Measurements from ENCODE around the gene FICD. TPM values are rescaled to one million over a fixed set of nuclear protein-coding genes. Genes with fewer than 3 reads are reported as not detected.

Gene FICD
- total and polyA plus RNA-seq, 4 donors: 0.63 to 14.5 (median 5.1) TPM

GRCh38 chr12:108511633-108512540, 3.2 kb upstream of the FICD start:
- peak; percentile 74 to 85 for DNase-seq
- no peak for ATAC-seq (ENCODE audit: low FRiP score)
- no peak overlapping the region for H3K4me3 ChIP-seq (ENCODE audit: low read length in 2 of 2)
- intact Hi-C loops (cut with DNase I): loop anchor here (2.0 to 5.0 kb wide), 4 partner anchors 210 to 520 kb away; no protein-coding TSS in a partner anchor
- H3K9me3 ChIP-seq (ENCODE audit: control insufficient read depth, low read length): no peaks in the 10 kb centered on the region
- WGBS, 2 donors: 12% methylated on average over 15 of the region's 15 CpGs
- no peaks in the 10 kb centered on the region for H3K4me1 ChIP-seq (ENCODE audit: control insufficient read depth in 1 of 2, insufficient read depth in 2 of 2, low read length in 2 of 2)
- H3K27me3 ChIP-seq (ENCODE audit: control insufficient read depth in 1 of 2, insufficient read depth in 2 of 2, low read length in 1 of 2): no peaks in the 10 kb centered on the region
- H3K27ac ChIP-seq (ENCODE audit: low read depth in 1 of 2, low read length in 2 of 2): no peak overlapping the region
- H3K36me3 ChIP-seq (ENCODE audit: control insufficient read depth in 1 of 2, insufficient read depth in 2 of 2, low read length in 1 of 2): no peaks in the 10 kb centered on the region

- 25 to 27% methylated on average over 19 of the region's 19 CpGs for WGBS, 2 donors
- Histone ChIP-seq H3K27me3 (ENCODE audit: control insufficient read depth in 1 of 2, insufficient read depth in 2 of 2, low read length in 1 of 2) (no peaks in the 10 kb centered on the region), H3K27ac (ENCODE audit: low read depth in 1 of 2, low read length in 2 of 2) (no peak overlapping the region), H3K36me3 (ENCODE audit: control insufficient read depth in 1 of 2, insufficient read depth in 2 of 2, low read length in 1 of 2) (no peaks in the 10 kb centered on the region), H3K4me3 (ENCODE audit: low read length in 2 of 2) (no peak overlapping the region), H3K9me3 (ENCODE audit: control insufficient read depth, low read length) (no peaks in the 10 kb centered on the region), H3K4me1 (ENCODE audit: control insufficient read depth in 1 of 2, insufficient read depth in 2 of 2, low read length in 2 of 2) (no peaks in the 10 kb centered on the region)
- DNase-seq: no peak
- intact Hi-C loops (cut with DNase I): loop anchor here (5.0 kb wide), 3 partner anchors 212 to 522 kb away; no protein-coding TSS in a partner anchor
- ATAC-seq (ENCODE audit: low FRiP score): no peak
These were observed 557 bp upstream of the FICD start for GRCh38 chr12:108514468-108514972.

- peak overlapping the region in 1 of 2 donors; percentile 57 for H3K4me3 ChIP-seq (ENCODE audit: low read length in 2 of 2)
- no peak overlapping the region for H3K27ac ChIP-seq (ENCODE audit: low read depth in 1 of 2, low read length in 2 of 2)
- no peaks in the 10 kb centered on the region for H3K9me3 ChIP-seq (ENCODE audit: control insufficient read depth, low read length)
- intact Hi-C loops (cut with DNase I): loop anchor here in 1 of 2 donors (5.0 kb wide), 1 partner anchor 754 kb away; the partner anchor contains the start of gene PRDM4
- DNase-seq (no peak), ATAC-seq (ENCODE audit: low FRiP score) (no peak)
- peaks cover 0 to 5% of the 10 kb centered on the region in 2 donors for H3K36me3 ChIP-seq (ENCODE audit: control insufficient read depth in 1 of 2, insufficient read depth in 2 of 2, low read length in 1 of 2)
- no peaks in the 10 kb centered on the region for H3K27me3 ChIP-seq (ENCODE audit: control insufficient read depth in 1 of 2, insufficient read depth in 2 of 2, low read length in 1 of 2)
- WGBS, 2 donors: 55 to 57% methylated on average over 5 of the region's 5 CpGs
- no peaks in the 10 kb centered on the region for H3K4me1 ChIP-seq (ENCODE audit: control insufficient read depth in 1 of 2, insufficient read depth in 2 of 2, low read length in 2 of 2)
These were observed 839 bp downstream of the FICD start for GRCh38 chr12:108515916-108516315.

- 80 to 81% methylated on average over 23 of the region's 23 CpGs for WGBS, 2 donors
- H3K4me3 ChIP-seq (ENCODE audit: low read length in 2 of 2): no peak overlapping the region
- H3K27ac ChIP-seq (ENCODE audit: low read depth in 1 of 2, low read length in 2 of 2): no peak overlapping the region
- intact Hi-C loops (cut with DNase I): loop anchor here in 1 of 2 donors (5.0 kb wide), 1 partner anchor 754 kb away; the partner anchor contains the start of gene PRDM4
- H3K27me3 ChIP-seq (ENCODE audit: control insufficient read depth in 1 of 2, insufficient read depth in 2 of 2, low read length in 1 of 2): no peaks in the 10 kb centered on the region
- H3K4me1 ChIP-seq (ENCODE audit: control insufficient read depth in 1 of 2, insufficient read depth in 2 of 2, low read length in 2 of 2): no peaks in the 10 kb centered on the region
- ATAC-seq (ENCODE audit: low FRiP score): no peak
- no peak for DNase-seq
- H3K9me3 ChIP-seq (ENCODE audit: control insufficient read depth, low read length): no peaks in the 10 kb centered on the region
- peaks cover 0 to 5% of the 10 kb centered on the region in 2 donors for H3K36me3 ChIP-seq (ENCODE audit: control insufficient read depth in 1 of 2, insufficient read depth in 2 of 2, low read length in 1 of 2)
These were observed 1.6 kb downstream of the FICD start for GRCh38 chr12:108516511-108517275.

GRCh38 chr12:108517288-108518100, 2.4 kb downstream of the FICD start:
- H3K4me1 ChIP-seq (ENCODE audit: control insufficient read depth in 1 of 2, insufficient read depth in 2 of 2, low read length in 2 of 2): no peaks in the 10 kb centered on the region

GRCh38 chr12:108518101-108518715, 3.1 kb downstream of the FICD start:
- DNase-seq (no peak), ATAC-seq (ENCODE audit: low FRiP score) (no peak)
- no peaks in the 10 kb centered on the region for H3K4me1 ChIP-seq (ENCODE audit: control insufficient read depth in 1 of 2, insufficient read depth in 2 of 2, low read length in 2 of 2)
- no peaks in the 10 kb centered on the region for H3K27me3 ChIP-seq (ENCODE audit: control insufficient read depth in 1 of 2, insufficient read depth in 2 of 2, low read length in 1 of 2)
- 89 to 93% methylated on average over 24 of the region's 24 CpGs for WGBS, 2 donors
- no peak overlapping the region for H3K27ac ChIP-seq (ENCODE audit: low read depth in 1 of 2, low read length in 2 of 2)
- intact Hi-C loops (cut with DNase I): loop anchor here in 1 of 2 donors (5.0 kb wide), 1 partner anchor 756 kb away; the partner anchor contains the start of gene PRDM4
- no peak overlapping the region for H3K4me3 ChIP-seq (ENCODE audit: low read length in 2 of 2)
- H3K9me3 ChIP-seq (ENCODE audit: control insufficient read depth, low read length): no peaks in the 10 kb centered on the region
- peaks cover 0 to 8% of the 10 kb centered on the region in 2 donors for H3K36me3 ChIP-seq (ENCODE audit: control insufficient read depth in 1 of 2, insufficient read depth in 2 of 2, low read length in 1 of 2)

More at GRCh38 chr12:108517288-108518100, 2.4 kb downstream of the FICD start:
- DNase-seq (no peak), ATAC-seq (ENCODE audit: low FRiP score) (no peak)
- peaks cover 0 to 5% of the 10 kb centered on the region in 2 donors for H3K36me3 ChIP-seq (ENCODE audit: control insufficient read depth in 1 of 2, insufficient read depth in 2 of 2, low read length in 1 of 2)
- no peaks in the 10 kb centered on the region for H3K27me3 ChIP-seq (ENCODE audit: control insufficient read depth in 1 of 2, insufficient read depth in 2 of 2, low read length in 1 of 2)
- intact Hi-C loops (cut with DNase I): loop anchor here in 1 of 2 donors (5.0 kb wide), 1 partner anchor 755 kb away; the partner anchor contains the start of gene PRDM4
- 81 to 85% methylated on average over 12 of the region's 12 CpGs for WGBS, 2 donors
- H3K9me3 ChIP-seq (ENCODE audit: control insufficient read depth, low read length): no peaks in the 10 kb centered on the region
- no peak overlapping the region for H3K27ac ChIP-seq (ENCODE audit: low read depth in 1 of 2, low read length in 2 of 2)
- H3K4me3 ChIP-seq (ENCODE audit: low read length in 2 of 2): no peak overlapping the region

GRCh38 chr12:108518716-108519496, 3.8 kb downstream of the FICD start:
- Histone ChIP-seq H3K36me3 (ENCODE audit: control insufficient read depth in 1 of 2, insufficient read depth in 2 of 2, low read length in 1 of 2) (peaks cover 0 to 11% of the 10 kb centered on the region in 2 donors), H3K4me1 (ENCODE audit: control insufficient read depth in 1 of 2, insufficient read depth in 2 of 2, low read length in 2 of 2) (no peaks in the 10 kb centered on the region), H3K4me3 (ENCODE audit: low read length in 2 of 2) (no peak overlapping the region), H3K27me3 (ENCODE audit: control insufficient read depth in 1 of 2, insufficient read depth in 2 of 2, low read length in 1 of 2) (no peaks in the 10 kb centered on the region), H3K27ac (ENCODE audit: low read depth in 1 of 2, low read length in 2 of 2) (no peak overlapping the region), H3K9me3 (ENCODE audit: control insufficient read depth, low read length) (no peaks in the 10 kb centered on the region)
- DNase-seq (no peak), ATAC-seq (ENCODE audit: low FRiP score) (no peak)
- WGBS, 2 donors: 88 to 90% methylated on average over 39 of the region's 39 CpGs
- intact Hi-C loops (cut with DNase I): loop anchor here in 1 of 2 donors (5.0 kb wide), 1 partner anchor 757 kb away; the partner anchor contains the start of gene PRDM4
